LNCAP (cell line): ENCODE measurements around the gene PAM16.

Source experiments
- CTCF ChIP-seq: fragments of 450-650 bp; IDR thresholded peaks from 2 replicates; pipeline ENCODE4 v1.5.1; 2017; ENCODE audit warnings: mild to moderate bottlenecking

PAM16 gene

GRCh38 chr16:4376126-4376892 lies 25.2 kb upstream of the PAM16 start:
- no peak for TF ChIP-seq CTCF

- no peak for TF ChIP-seq CTCF
These were observed 24.6 kb upstream of the PAM16 start for GRCh38 chr16:4375717-4376116.

DNA sequence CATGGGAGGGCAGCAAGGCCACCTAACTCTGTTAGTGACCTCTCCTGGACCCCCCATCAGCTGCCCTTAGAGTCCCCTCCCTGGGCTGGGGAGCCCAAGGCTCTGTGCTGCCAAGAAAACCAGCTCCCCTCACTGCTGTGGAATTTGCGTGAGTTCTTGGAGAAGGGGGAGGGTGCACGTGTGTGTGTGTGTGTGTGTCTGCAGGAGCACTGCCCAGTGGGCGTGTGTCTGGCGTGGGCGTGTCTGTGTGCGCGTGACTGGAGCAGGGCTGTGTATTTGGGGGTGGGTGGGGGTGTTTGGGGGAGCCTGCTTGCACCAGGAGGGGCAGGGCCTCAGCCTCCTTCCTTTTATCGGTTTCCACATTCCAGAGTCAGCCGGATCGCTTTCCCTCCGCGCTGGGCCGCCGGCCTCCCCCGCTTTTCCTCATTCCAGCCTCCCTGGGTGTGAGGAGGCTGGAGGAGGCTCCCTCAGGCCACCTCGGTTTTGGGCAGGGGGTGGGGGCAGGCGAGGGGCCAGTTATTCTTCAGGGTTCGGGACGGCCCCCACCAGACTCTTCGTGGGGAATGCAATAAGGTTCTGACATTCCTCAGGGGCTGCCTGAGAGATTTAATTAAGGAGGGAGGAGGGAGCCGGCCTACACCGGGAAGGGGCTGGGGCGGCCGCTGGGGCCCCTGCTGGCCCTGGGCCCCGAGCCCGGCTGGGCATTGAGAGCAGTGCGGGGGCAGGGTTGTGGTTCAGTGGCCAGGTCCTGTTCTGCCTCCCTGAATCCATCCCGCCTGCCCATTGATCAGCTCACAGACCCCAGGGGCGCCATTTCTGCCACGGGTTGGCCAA lies 23.0 kb upstream of the PAM16 start:
- TF ChIP-seq CTCF = no peak

DNA sequence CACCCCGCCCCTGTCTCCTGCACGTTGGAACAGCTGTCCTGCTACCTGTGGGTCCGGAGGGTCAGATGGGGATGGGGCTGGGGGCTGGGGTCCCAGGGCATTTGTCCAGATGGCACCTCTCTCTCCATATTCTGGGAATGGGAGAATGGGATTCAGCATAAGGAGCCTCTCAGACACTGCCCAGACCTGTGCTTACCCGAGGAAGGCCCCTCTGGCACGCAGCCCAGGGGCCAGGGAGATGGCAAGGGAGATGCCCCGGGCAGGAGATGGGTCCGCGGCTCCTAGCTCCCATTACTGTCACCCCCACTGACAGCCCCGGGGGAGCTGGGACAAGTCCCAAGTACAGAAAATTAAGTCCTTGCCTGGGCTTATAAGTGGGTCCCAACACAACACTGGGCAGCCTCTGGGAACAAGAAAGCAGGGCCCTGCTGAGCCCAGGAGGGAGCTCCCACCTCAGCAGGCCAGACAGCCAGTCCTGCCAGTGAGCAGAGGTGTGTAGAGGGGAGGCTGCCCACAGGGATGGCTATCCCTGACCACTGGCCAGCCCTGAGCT lies 22.3 kb upstream of the PAM16 start:
- no peak for TF ChIP-seq CTCF

DNA sequence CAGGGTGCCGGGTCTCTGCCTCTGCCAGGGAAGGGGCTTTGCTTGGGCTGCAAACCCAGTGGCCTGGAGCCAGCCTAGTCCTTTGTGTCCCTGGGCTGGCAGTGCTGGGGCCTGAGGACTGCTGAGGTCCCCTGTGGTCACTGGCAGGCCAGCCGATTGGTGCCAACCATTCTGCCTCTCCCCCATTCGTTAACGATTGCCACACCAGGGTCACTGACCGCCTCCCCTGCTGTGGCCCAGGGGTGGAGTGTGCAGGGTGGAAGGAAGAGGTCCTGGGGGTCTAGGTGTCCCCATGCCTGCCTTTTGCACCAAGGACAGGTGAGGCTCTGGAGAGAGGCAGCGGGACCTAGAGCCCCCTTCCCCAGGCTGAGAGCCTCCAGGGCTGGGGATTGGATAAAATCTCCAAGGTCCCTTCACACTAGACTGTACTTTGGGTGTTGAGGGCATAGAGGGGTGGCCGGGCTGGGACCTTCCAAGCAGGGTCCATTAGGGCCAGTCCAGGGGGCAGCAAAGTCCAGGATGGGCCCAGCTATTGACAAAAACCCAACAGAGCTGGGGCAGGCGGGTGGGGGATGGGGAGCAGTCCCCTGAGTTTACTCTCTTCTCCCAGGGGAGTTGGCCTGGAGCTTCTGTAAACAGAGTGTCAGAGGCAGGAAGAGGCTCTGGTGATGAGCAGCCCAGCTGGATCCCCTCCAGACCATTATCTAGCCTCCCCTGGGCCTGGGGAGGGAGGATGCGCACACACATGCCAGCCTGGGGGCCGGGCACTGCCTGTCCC lies 21.6 kb upstream of the PAM16 start:
- no peak for TF ChIP-seq CTCF

DNA sequence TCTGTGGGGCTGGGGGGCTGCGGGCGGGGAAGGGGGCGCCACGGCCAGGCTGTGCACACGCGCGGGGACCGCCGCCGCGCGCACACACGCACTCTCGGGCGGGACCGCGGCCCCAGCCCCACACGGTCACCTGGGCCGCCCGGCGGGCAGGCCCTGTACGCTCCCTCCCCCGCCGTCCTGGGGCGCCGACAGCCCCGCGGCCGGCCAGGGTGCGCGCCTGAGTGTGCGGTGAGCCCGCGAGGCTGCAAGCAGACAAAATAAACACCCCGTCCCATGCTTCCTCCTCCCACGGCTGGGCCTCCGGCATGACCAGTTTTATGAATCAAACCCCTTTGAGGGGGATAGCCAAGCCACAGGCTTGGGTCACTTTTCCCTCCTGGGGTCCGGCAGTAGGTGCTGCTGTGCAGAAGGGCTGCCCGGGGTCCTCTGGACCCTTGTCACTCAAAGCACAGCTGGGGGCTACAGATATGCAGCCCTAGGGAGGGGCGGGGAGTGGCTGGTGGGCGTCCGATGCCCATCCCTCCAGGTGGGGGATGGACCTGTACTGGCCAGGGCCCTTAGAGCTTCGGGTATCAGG lies 21.0 kb upstream of the PAM16 start:
- TF ChIP-seq CTCF = no peak; the same call in 1 of the 2 replicates
